Stimulated activated CD4-positive, alpha-beta T cell treated with anti-CD3 and anti-CD28 coated beads, Interleukin-15, amount 100 ng/mL, for 24 hours (primary cell): ENCODE results near the gene LYRM2.

Experiments
- DNase-seq: peaks from one replicate; pipeline ENCODE4 v3.0.0-alpha.2; 2020

Gene LYRM2, protein sequence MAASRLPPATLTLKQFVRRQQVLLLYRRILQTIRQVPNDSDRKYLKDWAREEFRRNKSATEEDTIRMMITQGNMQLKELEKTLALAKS

DNA sequence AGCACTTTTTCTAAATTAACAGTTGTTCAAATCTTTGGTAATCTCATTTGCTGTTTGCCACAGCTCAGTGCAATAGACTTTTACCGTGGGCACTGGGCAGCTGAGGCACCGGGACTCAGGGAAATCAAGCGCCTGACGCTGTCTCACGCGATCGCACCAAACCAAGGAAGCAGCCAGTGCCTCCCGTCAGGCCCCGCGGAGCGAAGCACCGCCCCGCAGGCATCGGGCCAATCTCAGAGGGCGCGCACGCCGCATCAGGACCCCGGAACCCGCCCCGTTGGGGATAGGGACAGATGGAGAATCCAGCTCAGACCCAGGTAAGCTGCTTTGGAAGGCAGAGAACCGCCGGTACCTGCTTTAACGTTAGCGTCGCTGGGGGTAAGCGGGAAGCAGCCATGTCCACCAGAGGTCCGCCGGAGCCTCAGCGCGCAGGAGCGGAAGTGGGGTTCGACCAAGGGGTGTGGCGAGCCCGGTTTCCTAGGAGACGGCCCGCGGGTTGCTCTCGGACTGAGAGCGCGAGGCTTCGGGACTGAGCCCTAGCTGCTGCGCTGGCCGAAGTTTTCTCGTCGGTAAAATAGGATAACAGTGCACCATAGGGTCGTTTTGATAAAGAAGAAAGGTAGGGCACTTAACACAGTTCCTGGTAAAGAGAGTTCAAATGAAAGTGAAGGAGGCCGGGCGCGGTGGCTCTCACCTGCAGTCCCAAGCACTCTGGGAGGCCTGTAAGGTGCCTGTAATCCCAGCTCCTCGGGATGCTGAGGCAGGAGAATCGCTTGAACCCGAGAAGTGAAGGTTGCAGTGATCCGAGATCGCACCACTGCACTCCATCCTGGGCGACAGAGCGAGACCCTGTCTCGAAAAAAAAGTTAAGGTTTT lies at the start of gene LYRM2:
Gene LYRM2 (minus strand): TSS at position 428 of the 876 bp plus-strand sequence. CDS start 31 bp downstream, at position 397.
- peak; percentile 96 for DNase-seq

DNA sequence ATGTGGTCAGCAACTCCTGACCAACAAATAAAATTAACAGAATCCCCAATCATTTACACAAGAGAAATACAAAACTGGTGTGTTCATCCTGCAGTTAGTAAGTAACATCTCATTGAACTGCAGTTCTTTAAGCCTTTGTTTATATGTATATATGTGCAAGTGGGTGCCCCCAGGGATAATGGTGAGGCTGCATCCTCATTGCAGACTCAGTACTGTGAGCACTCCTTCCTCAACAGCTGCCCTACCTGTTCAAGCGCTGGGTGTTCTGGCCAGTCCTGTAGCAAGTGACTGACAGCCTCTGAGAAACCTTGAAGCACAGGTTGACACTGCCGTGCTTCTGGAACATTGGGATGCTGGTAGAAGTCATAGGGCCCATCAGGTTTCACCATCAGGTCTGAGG lies 49.8 kb upstream of the LYRM2 start:
- DNase-seq = no peak

DNA sequence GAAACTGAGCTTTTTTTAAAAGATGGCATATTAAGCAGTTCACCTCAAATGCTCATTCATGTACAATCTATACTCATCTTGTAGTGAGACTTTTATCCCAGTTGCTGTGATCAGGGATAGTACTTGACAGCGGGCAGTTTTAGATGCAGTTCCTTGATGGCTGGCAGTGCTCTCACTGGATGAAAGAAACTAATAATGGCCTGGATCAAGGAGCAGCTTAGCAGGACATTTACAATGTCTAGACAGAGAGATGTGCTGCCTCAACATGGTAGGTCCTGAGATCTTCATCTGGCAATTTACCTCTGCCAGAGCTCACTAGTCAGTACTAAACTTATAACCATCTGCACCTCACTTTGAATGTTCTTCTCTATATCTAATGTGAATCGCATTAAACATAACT lies 46.8 kb upstream of the LYRM2 start:
- no peak for DNase-seq

DNA sequence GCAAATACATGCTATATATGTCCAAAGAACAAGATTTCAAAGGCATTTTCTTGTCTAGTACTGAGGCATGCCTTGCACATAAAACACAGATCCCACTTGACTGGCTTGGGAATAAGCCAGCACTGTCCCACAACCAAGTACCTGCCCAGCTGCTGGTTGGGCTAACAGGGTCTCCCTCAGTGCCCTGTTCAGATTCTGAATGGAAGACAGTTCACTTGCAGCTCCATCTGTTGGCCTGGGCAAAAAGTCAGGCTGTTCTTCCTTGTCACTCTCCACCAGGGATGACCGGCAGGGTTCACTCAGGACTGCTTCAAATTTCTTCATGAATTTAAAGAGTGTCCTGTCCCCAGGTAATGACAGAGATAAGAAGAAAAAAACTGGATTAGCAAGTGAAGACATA lies 44.4 kb upstream of the LYRM2 start:
- DNase-seq = no peak

DNA sequence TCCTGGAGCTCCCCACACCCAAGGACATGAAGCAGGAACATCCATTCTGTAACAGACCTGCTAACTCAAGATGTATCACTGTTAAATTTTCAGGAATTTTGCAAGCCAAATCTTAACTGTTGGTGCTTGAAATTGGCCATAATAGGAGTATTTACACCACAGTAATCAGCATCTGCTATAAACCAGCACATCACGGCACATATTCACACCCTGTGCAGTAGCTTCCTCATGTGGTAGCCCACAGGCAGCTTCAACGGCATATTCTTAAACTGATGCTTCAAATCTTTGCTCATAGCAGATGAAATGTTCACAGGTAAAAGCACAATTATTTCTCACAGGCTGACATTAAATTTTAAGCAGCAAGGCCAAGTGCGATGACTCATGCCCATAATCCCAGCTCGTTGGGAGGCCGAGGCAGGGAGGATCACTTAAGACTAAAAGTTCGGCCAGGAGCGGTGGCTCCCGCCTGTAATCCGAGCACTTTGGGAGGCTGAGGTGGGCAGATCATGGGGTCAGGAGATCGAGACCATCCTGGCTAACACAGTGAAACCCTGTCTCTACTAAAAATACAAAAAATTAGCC lies 43.5 kb upstream of the LYRM2 start:
- no peak for DNase-seq

DNA sequence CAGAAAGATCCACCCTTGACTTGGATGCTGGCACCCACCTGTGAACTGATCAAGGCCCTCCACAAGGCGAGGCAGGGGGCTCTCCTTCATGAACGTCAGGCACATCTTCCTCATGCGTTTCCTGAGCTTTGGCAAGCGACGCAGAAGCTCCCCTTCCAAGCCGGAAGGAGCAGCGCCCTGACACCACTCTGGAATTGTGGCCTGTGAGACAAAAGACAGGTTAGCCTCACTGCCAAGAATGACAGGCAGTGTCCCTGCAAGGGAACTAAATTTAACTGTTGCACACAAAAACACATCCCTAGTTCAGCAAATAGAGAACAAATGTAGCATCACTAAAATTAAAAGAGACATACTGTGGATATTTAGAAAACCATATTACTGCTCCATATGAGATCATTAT lies 42.0 kb upstream of the LYRM2 start:
- no peak for DNase-seq

DNA sequence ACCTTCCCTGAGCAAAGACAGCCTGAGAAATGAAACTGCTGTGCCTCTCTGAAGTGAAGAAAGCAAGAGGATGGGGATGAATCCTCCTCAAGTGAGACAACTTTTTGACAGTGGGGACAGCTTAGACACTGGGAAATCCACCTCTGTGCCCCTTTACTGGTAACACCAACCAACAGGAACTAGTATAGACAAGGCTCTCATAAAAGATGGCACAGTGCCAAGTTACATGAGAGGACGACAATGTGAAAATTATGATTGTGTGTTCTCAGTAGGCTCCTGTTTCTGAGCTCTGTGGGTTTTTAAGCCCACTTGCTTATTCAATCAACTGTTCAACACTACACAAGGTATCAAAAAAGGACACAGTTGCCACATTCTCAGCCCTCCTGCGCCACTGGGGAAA lies 41.6 kb upstream of the LYRM2 start:
- no peak for DNase-seq

DNA sequence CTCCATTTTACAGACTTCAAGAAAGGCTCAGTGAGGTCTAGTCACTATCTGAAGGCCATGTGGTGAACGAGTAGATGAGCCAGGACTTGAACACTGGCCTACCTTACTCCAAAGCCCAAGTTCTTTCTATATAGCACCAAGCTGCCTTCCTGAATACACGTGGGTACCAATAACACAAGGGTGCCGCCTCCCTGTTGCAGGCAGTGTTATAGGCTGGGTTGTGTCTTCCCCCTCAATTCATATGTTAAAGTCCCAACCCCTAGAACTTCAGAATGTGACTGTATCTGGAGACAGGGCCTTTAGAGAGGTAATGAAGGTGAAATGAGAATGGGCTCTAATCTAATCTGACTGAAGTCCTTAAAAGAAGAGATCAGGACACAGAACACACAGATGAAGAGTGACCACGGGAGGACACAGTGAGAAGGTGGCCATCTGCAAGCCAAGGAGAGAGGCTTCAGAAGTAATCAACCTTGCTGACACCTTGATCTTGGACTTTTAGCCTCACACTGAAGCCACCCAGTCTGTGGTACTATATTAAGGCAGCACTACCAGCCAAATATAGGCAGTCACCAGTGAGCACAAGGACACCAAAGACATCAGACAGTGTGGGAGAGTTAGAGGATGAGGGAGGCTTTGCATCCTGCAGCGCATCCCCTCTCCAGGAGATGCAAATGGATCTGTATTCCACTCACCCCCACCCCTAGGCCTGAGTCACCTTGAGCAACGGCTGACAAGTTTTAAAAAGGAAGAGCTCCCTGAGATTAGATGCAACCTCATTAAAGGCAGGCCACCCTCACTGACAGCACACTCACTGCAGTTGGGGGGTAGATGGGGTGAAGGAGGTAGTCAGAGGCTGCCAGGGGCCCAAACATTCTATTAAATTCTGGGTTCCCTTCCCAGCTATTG lies 40.9 kb upstream of the LYRM2 start:
- no peak for DNase-seq

DNA sequence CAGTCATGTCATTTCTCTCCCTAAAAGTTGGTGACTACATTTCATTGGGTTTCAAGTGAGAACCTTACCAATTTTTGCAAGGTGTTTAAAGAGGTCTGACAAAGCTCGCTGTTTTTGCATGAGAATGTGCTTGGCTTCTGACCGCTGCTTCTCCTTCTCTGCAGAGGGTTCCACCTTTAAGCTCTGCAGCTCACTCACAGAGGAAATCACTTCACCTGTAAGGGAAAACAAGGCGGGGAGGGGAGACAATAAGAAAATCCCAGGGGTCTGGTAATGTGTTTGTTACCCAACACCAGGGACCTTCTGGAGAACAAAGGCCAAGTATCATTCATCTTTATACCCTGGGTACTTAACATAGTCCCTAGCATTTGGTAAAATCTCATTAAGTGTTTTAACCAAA lies 40.0 kb upstream of the LYRM2 start:
- no peak for DNase-seq

DNA sequence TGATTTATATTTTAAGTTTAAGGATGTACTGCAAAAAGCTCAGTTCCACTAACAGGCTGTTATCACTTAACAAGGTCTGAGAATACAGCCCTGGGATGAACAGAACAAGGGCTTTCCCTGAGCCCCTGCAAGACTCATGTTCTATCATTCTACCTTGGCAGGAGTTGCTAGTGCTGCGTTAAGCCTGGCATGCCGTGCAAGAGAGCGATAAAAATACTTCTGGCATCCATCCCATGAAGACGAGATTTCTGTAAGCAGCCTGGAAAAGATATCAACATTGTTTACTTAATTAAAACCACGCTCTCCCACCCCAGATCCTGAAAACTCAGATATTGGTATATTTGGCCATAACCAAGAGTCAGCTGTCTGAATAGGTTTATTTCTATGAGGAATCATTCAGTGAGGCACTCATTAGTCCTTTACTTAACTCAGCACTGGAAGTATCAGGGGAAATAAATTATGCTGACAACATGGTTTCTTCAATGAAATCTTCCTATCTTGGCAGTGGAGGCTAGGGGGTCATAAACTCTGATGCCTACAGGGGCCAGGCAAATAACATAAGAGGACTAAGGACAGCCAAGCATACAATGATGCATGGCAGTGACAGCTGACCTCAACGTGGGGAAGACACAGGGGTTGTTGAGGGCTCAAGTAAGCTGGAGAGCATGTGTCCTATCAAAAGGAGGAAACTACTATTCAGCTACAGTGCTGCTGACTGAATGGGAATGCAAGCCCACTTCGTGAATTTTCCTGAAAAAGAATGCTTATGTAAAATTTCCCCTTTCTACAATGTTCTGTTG lies 37.6 kb upstream of the LYRM2 start:
- no peak for DNase-seq

DNA sequence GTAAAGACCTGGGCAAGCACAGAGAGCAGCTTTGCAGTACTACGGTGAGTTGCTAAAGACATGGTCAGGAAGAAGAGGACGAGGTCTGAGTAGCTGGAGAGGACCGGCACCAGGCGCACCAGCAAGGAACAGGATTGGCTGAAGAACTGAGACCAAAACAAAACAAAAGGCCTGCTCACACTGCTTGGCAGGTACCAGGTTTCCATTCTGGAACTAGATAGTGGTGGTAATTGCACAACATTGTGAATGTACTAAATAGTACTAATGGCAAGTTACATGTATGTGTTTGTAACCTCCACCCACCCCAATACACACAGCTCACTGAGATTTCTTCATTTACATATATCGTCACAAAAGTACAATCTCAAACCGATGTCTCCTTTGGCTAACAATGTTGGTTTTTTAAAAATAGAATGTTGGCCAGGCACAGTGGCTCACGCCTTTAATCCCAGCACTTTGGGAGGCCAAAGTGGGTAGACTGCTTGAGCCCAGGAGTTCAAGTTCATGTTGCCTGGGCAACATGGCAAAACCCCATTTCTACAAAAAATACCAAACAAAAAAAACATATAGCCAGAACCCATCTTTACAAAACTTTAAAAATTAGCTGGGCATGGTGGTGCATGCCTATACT lies 32.5 kb upstream of the LYRM2 start:
- no peak for DNase-seq

DNA sequence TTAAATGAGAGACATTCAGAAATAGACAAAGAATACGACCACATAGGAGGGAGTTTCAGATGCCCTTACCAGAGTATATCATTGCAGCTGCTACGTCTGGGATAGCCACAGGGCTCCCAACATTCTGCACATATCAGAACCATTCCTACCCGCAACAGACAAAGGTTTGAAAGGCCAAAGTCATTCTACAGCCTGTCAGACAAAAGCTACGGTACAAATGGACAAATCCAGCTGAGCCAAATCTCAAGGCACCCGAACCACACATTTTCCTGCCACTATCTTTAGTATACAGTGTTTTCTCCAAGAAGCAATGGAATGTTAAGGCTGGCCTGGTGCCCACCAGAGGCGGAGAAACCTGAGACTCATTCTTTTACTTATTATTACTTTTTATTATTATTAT lies 30.5 kb upstream of the LYRM2 start:
- DNase-seq = no peak

DNA sequence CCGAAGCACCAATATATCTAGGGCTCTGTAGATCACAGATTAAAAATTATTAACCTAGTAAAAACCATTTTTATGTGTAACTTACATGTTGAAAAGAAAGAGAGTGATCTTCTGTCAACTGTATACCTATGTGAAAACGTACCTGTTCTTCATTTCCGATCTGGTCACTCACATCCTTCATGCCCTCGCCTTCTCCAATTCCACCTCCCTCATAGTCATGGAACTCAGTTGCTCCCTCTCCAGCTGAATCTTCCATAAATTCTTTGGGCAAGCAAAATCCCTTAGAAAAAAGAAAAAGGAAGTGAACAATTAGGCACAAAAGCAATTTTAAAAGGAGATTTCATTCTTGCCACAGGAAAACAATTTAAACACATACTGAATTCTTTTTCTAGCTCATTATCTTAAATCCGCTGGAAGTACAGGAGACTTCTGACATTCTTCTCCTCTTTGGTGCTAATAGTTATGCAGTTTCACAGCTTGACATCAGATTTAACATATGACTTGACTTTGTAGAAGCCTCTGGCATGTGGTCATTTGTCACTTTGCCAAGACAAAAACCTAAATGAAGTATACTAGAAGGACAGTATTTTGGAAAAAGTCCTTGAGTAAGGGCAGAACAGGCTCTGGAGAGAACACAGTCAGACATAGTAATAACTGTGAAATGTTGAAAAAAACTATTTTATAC lies 29.5 kb upstream of the LYRM2 start:
- no peak for DNase-seq

DNA sequence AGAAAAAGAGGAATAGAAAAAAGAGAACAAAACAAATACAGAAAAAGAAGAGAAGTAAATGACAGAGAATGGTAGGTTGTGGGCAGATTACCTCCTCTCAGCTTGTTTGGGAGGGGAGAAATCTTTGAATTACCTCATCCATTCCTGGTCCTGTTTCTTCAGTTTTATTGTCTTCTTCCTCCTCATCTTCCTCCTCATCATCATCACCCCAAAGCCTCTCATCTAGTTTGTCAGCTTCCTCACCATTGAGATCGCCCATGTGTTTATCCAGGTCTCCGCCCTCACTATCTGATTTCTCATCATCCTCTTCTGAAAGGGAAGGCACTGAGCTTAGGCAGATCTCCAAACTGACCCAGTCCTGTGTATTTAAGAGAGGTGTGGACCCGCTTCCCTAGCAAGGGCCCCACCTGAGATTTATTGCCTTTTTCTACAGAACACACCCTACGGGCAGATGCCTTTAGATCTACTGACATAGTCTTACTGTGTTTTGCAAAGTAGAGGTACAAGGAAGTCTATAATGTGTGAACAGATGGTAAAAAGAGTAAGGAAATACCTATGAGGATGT lies 24.2 kb upstream of the LYRM2 start:
- DNase-seq = no peak

DNA sequence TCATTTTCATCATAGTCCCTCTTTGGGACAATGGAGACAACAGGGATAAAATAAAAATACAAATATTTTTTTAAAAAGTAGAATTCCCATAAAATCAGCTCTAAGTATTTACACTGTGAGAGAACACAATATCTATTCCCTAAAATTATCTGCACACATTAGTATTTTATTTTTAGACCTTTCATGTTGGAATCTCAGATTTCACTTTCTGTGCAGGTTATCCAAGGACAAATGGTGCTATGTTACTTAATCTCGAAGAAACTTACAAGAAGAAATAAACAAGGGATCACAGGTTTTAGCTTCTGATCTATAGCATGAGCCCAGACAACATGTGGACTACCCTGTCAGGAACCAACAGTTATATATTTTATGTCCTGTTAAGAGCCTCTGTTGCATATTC lies 23.0 kb upstream of the LYRM2 start:
- DNase-seq = no peak

DNA sequence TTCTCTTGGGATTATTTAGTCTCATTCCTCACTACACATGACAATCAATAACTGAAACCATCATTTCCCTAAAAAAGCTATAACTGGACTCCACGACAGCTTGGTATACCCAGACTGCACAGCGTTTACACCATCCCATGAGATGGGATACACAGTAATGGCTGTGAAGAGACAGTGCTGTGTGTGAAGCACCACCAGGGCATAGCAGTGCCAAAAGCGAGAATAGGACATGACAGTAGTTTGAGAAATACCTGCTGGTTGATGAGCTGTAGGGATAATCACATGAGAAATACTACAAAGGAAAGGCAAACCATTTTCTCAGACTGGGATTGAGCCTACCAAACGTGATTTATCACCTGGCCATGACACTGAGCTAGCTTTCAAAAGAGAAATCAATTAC lies 22.4 kb upstream of the LYRM2 start:
- no peak for DNase-seq

DNA sequence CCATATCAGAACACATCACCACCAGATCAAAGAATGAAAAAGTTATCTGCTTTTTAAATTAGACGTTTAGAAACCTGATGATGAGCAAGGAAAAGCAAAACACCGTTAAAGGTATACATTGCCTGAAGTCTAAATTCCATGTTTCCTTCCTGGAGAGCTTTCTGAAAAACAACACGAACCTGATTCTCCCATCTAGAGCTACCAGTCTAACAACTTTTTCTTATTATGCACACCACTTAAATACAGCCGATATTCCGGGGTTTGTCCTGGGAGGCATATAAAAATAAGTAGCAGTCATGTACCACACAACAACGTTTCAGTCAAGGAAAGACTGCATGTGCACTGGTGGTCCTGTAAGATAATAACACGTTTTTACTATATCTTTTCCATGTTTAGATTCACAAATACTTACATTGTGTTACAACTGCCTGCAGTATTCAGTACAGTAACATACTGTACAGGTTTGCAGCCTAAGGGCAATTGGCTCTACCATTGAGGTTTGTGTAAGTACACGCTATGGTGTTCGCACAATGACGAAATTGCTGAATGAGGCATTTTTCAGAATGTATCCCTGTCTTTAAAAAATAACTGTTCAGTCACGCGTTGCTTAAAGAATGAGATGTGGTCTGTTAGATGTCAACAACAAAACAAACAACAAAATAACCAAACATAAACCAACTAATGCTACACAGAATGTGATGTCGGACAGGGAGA lies 19.1 kb upstream of the LYRM2 start:
- no peak for DNase-seq

DNA sequence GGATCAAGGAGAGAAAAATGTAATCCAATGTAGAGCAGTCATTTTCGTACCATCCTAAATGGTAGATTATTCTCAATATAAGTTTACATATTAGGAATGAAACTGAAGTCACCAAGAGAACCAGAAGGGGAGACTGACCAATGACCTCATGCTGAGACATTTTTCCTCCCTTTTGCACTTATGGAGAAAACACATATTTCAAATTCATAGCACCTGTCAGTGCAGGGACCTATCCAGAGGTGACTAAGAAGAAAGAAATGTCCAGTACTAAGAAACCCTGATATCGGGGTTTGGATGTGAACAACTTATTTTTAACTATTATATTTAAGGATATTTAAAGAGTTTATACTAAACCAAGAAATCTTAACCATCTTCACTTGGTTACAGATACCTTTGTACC lies 16.6 kb upstream of the LYRM2 start:
- no peak for DNase-seq

DNA sequence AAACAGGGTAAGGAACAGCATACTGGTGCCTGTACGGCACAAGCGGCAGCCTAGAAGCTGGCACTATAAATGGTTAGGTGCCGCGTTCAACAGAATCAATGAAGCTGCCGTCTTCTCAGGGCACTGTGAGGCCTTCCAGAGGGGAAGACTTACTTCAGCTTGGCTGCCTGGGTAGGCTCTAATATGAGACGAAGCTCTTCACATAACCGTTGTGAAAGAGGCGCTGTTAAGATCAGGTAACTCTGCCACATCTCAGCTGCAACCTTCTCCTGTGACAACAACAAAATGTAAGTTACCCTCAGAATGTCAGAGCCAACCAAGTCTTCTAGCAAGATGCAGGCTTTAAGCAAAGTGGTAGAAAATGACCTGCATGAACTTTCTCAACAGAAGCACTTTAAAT lies 12.0 kb upstream of the LYRM2 start:
- DNase-seq = no peak

DNA sequence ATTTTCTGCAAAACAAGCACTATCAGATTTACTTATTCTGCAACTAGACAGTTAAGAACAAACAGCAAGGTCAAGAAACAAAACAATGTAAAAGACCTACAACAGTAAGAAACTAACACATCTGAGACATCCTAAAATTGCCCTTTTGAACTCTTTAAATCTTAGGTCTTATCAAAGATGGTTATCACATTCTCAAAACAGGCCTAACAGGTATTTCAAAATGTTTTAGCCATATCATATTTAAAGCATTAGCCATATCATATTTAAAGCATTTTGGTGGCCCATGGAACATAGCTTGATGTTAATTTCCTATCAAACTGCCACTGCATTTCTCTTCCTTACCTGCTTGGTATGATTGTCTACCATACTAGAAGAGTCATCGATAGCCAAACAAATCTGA lies 11.1 kb upstream of the LYRM2 start:
- DNase-seq = no peak
